ENCODE measurements around the gene MCTP1.

DNA sequence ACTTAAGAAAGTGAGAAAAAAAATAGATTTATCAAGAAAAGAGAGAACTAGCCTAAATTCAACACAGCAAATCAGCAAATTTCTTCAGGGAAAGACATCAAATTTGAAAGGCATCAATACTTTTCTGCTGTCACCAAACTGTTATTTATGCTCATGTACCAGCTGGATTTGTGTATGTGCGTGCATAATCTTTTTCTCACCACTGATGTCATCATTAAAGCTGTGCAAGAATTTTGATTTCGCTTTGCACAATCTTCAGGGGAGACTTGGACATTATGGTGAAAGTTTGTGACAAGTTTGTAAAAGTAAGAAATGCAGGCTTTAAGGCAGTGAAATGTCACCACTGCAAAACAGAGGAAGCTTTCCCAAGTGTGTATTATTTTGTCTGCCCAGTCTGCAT is 451.0 kb downstream of the MCTP1 start:
- TF ChIP-seq, protein P1, sequence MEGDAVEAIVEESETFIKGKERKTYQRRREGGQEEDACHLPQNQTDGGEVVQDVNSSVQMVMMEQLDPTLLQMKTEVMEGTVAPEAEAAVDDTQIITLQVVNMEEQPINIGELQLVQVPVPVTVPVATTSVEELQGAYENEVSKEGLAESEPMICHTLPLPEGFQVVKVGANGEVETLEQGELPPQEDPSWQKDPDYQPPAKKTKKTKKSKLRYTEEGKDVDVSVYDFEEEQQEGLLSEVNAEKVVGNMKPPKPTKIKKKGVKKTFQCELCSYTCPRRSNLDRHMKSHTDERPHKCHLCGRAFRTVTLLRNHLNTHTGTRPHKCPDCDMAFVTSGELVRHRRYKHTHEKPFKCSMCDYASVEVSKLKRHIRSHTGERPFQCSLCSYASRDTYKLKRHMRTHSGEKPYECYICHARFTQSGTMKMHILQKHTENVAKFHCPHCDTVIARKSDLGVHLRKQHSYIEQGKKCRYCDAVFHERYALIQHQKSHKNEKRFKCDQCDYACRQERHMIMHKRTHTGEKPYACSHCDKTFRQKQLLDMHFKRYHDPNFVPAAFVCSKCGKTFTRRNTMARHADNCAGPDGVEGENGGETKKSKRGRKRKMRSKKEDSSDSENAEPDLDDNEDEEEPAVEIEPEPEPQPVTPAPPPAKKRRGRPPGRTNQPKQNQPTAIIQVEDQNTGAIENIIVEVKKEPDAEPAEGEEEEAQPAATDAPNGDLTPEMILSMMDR (optimal IDR thresholded peaks at IDR 0.05 in 1 of 3, IDR thresholded peaks at IDR 0.05 in 1 of 3, conservative IDR thresholded peaks at IDR 0.05 in 1 of 3; ENCODE audit: extremely low read depth in 1 of 3, insufficient read depth in 2 of 3, low read length in 3 of 3), result no peak
- TF ChIP-seq EZH2 (IDR thresholded peaks at IDR 0.05; ENCODE audit: low read length), result no peak
